ENCODE measurements around the gene CSMD2.

DNA sequence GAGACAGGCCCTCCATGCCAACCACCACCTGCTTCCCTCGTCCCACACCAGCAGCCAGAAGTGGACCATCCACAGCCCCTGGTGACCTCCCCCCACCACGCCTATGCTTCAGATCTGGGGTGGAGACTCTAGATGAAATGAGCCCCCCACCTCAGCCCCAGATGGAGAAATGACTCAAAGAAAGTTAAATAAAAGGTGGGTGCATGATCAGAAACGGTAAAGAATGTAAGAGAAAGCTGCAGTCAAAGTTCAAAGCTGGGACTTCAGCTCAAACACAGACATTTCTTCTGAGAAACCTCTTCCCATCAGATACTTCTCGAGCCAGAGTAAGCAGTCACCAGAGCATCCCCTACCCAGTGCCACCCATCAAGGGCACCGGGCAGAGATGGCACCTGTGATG is 344.2 kb downstream of the CSMD2 start:
- TF ChIP-seq EP300 (IDR thresholded peaks at IDR 0.05; ENCODE audit: borderline replicate concordance) (no peak), REST (IDR thresholded peaks at IDR 0.05; ENCODE audit: low read depth) (no peak), YY1 (IDR thresholded peaks at IDR 0.05; ENCODE audit: low read depth) (no peak), MAX (IDR thresholded peaks at IDR 0.05) (no peak), USF1 (IDR thresholded peaks at IDR 0.05) (no peak), RAD21 (IDR thresholded peaks at IDR 0.05; ENCODE audit: low read depth) (no peak), FOXM1 (IDR thresholded peaks at IDR 0.05; ENCODE audit: borderline replicate concordance, low read depth) (no peak), TCF12 (IDR thresholded peaks at IDR 0.05; ENCODE audit: low read depth) (no peak), CEBPB (IDR thresholded peaks at IDR 0.05) (no peak), EGR1 (IDR thresholded peaks at IDR 0.05) (no peak), TEAD4 (IDR thresholded peaks at IDR 0.05) (no peak), TAF1 (IDR thresholded peaks at IDR 0.05; ENCODE audit: low read depth) (no peak), ZBTB7A (IDR thresholded peaks at IDR 0.05; ENCODE audit: low read depth) (no peak)
